Measurements from ENCODE around the gene PM20D2.
"Not testable (repeated sequence)": the region's sequence is repeated elsewhere in the genome, so short reads cannot be mapped to it uniquely, and the experiment has no call there.

Gene PM20D2

GRCh38 chr6:89121934-89122333 lies 23.9 kb upstream of the PM20D2 start:
- no peak for DNase-seq (ENCODE audit: low read depth in 1 of 2, low spot score in 1 of 2)
- no peak overlapping the region for H3K27ac ChIP-seq (replicated peaks)
- H3K4me3 ChIP-seq (replicated peaks; ENCODE audit: insufficient read depth, low read length), result no peak overlapping the region
- H3K27me3 ChIP-seq (ENCODE audit: insufficient read depth, poor library complexity, severe bottlenecking), result no peaks in the 10 kb centered on the region
- TF ChIP-seq REST (IDR thresholded peaks at IDR 0.05; ENCODE audit: insufficient replicate concordance, low read depth) (no peak), SPI1 (IDR thresholded peaks at IDR 0.05; ENCODE audit: borderline replicate concordance, low read depth) (no peak), POLR2AphosphoS5 (IDR thresholded peaks at IDR 0.05; ENCODE audit: low read depth) (no peak), CTCF (IDR thresholded peaks at IDR 0.05; ENCODE audit: insufficient read depth, low read length) (no peak), GABPA (IDR thresholded peaks at IDR 0.05; ENCODE audit: low read depth) (no peak)

GRCh38 chr6:89122625-89123024 lies 23.2 kb upstream of the PM20D2 start:
- DNase-seq (ENCODE audit: low read depth in 1 of 2, low spot score in 1 of 2), result peak in 1 of 2 experiments; percentile 48
- Histone ChIP-seq H3K4me3 (replicated peaks; ENCODE audit: insufficient read depth, low read length) (no peak overlapping the region), H3K27ac (replicated peaks) (no peak overlapping the region), H3K27me3 (ENCODE audit: insufficient read depth, poor library complexity, severe bottlenecking) (no peaks in the 10 kb centered on the region)
- no peak for TF ChIP-seq REST (IDR thresholded peaks at IDR 0.05; ENCODE audit: insufficient replicate concordance, low read depth)
- no peak for TF ChIP-seq SPI1 (IDR thresholded peaks at IDR 0.05; ENCODE audit: borderline replicate concordance, low read depth)
- peak; percentile 31 for TF ChIP-seq CTCF (IDR thresholded peaks at IDR 0.05; ENCODE audit: insufficient read depth, low read length)
- no peak for TF ChIP-seq GABPA (IDR thresholded peaks at IDR 0.05; ENCODE audit: low read depth)
- no peak for TF ChIP-seq POLR2AphosphoS5 (IDR thresholded peaks at IDR 0.05; ENCODE audit: low read depth)

GRCh38 chr6:89128256-89128671 lies 17.6 kb upstream of the PM20D2 start:
- peak; percentile 48; the same call in 1 of the 2 replicates for TF ChIP-seq SPI1 (IDR thresholded peaks at IDR 0.05; ENCODE audit: borderline replicate concordance, low read depth)
- peak overlapping the region; percentile 57 for H3K27ac ChIP-seq (replicated peaks)
- DNase-seq (ENCODE audit: low read depth in 1 of 2, low spot score in 1 of 2), result peak in 1 of 2 experiments; percentile 81
- H3K4me3 ChIP-seq (replicated peaks; ENCODE audit: insufficient read depth, low read length); H3K27me3 ChIP-seq (ENCODE audit: insufficient read depth, poor library complexity, severe bottlenecking): not testable (repeated sequence)

- no peak for TF ChIP-seq CTCF (IDR thresholded peaks at IDR 0.05; ENCODE audit: insufficient read depth, low read length)
- TF ChIP-seq SPI1 (IDR thresholded peaks at IDR 0.05; ENCODE audit: borderline replicate concordance, low read depth), result no peak
- no peak for TF ChIP-seq REST (IDR thresholded peaks at IDR 0.05; ENCODE audit: insufficient replicate concordance, low read depth)
- no peak for TF ChIP-seq POLR2AphosphoS5 (IDR thresholded peaks at IDR 0.05; ENCODE audit: low read depth)
- no peak for TF ChIP-seq GABPA (IDR thresholded peaks at IDR 0.05; ENCODE audit: low read depth)
- H3K27ac ChIP-seq (replicated peaks), result no peak overlapping the region
- no peaks in the 10 kb centered on the region for H3K27me3 ChIP-seq (ENCODE audit: insufficient read depth, poor library complexity, severe bottlenecking)
- DNase-seq (ENCODE audit: low read depth in 1 of 2, low spot score in 1 of 2), result no peak
- no peak overlapping the region for H3K4me3 ChIP-seq (replicated peaks; ENCODE audit: insufficient read depth, low read length)
These were observed 14.3 kb upstream of the PM20D2 start for GRCh38 chr6:89131599-89131998.
